Nephron progenitor cell (in vitro differentiated cells): Measurements from ENCODE around the gene ZNF440.

Source experiments
- DNase-seq: peaks from one replicate; pipeline ENCODE4 v3.0.0; 2021
- H3K27ac Mint-ChIP-seq: 2 replicates; pipeline ENCODE4 v1.8.0; 2021; ENCODE audit warnings: mild to moderate bottlenecking, moderate library complexity, mixed read lengths
- H3K27me3 Mint-ChIP-seq: 2 replicates; pipeline ENCODE4 v1.8.0; 2021; ENCODE audit warnings: mild to moderate bottlenecking, low read depth, mixed read lengths; ENCODE audit not compliant: poor library complexity
- H3K36me3 Mint-ChIP-seq: 2 replicates; pipeline ENCODE4 v1.8.0; 2021; ENCODE audit warnings: low read depth, mixed read lengths
- H3K4me1 Mint-ChIP-seq: 2 replicates; pipeline ENCODE4 v1.8.0; 2021; ENCODE audit warnings: mixed read lengths
- H3K4me3 Mint-ChIP-seq: 2 replicates; pipeline ENCODE4 v1.8.0; 2021; ENCODE audit warnings: mild to moderate bottlenecking, moderate library complexity, mixed read lengths
- H3K9me3 Mint-ChIP-seq: 2 replicates; pipeline ENCODE4 v1.8.0; 2021; ENCODE audit warnings: mild to moderate bottlenecking, moderate library complexity, mixed read lengths
- CTCF ChIP-seq: fragments of 200-600 bp; sonication (generic); IDR thresholded peaks from 2 replicates; pipeline ENCODE4 v1.5.0; 2021; ENCODE audit warnings: antibody characterized with exemption

ZNF440 gene

GRCh38 chr19:11792942-11793341 is 21.1 kb upstream of the ZNF440 start:
- Mint-ChIP-seq H3K4me1 (peaks cover 9% of the 10 kb centered on the region), H3K27me3 (peaks cover 48% of the 10 kb centered on the region), H3K9me3 (peaks cover 23% of the 10 kb centered on the region), H3K4me3 (no peak overlapping the region), H3K27ac (peak overlapping the region; percentile 4), H3K36me3 (no peaks in the 10 kb centered on the region)
- DNase-seq: no peak
- TF ChIP-seq CTCF: no peak

GRCh38 chr19:11797491-11797890 is 16.6 kb upstream of the ZNF440 start:
- H3K27ac Mint-ChIP-seq: no peak overlapping the region
- H3K27me3 Mint-ChIP-seq: peaks cover 35% of the 10 kb centered on the region
- H3K4me3 Mint-ChIP-seq: peak overlapping the region; percentile 90
- peak; percentile 79 for DNase-seq
- peak; percentile 84 for TF ChIP-seq CTCF
- H3K4me1 Mint-ChIP-seq: peaks cover 18% of the 10 kb centered on the region
- peaks cover 18% of the 10 kb centered on the region for H3K36me3 Mint-ChIP-seq
- peaks cover 31% of the 10 kb centered on the region for H3K9me3 Mint-ChIP-seq

GRCh38 chr19:11798391-11799330 is 15.4 kb upstream of the ZNF440 start, which contains the start of gene ZNF491:
Gene ZNF491 (plus strand): TSS chr19:11798523. CDS start chr19:11805954, 7,431 bp downstream.
- Mint-ChIP-seq H3K36me3 (peaks cover 26% of the 10 kb centered on the region), H3K9me3 (peaks cover 42% of the 10 kb centered on the region), H3K4me1 (peaks cover 18% of the 10 kb centered on the region), H3K4me3 (peak within 1 kb of the TSS; percentile 90), H3K27ac (peak within 1 kb of the TSS; percentile 99), H3K27me3 (peaks cover 25% of the 10 kb centered on the region)
- peak; percentile 92 for DNase-seq
- peak; percentile 30 for TF ChIP-seq CTCF

GRCh38 chr19:11806354-11807098 is 7.5 kb upstream of the ZNF440 start:
- H3K36me3 Mint-ChIP-seq: peaks cover 85% of the 10 kb centered on the region
- H3K4me3 Mint-ChIP-seq: no peak overlapping the region
- TF ChIP-seq CTCF: no peak
- peaks cover 95% of the 10 kb centered on the region for H3K9me3 Mint-ChIP-seq
- H3K27ac Mint-ChIP-seq: no peak overlapping the region
- H3K27me3 Mint-ChIP-seq: peaks cover 5% of the 10 kb centered on the region
- no peak for DNase-seq
- no peaks in the 10 kb centered on the region for H3K4me1 Mint-ChIP-seq

- Mint-ChIP-seq H3K9me3 (peaks cover 92% of the 10 kb centered on the region), H3K36me3 (peaks cover 85% of the 10 kb centered on the region), H3K27me3 (peaks cover 5% of the 10 kb centered on the region), H3K4me1 (no peaks in the 10 kb centered on the region), H3K27ac (no peak overlapping the region), H3K4me3 (no peak overlapping the region)
- no peak for DNase-seq
- no peak for TF ChIP-seq CTCF
These were observed 7.0 kb upstream of the ZNF440 start for GRCh38 chr19:11807099-11807380.
